GM19463 (cell line): Measurements from ENCODE around the gene IGF2R.
"Not testable (repeated sequence)": the region's sequence is repeated elsewhere in the genome, so short reads cannot be mapped to it uniquely, and the experiment has no call there.

Experiments
- ATAC-seq: cut with Tn5 transposase; IDR thresholded peaks from one replicate; pipeline ENCODE4 v1.9.1; 2021; ENCODE audit warnings: mild to moderate bottlenecking, moderate library complexity; ENCODE audit not compliant: unreplicated experiment

Gene IGF2R

GRCh38 chr6:159951772-159952171, 17.1 kb upstream of the IGF2R start:
- no peak for ATAC-seq

DNA sequence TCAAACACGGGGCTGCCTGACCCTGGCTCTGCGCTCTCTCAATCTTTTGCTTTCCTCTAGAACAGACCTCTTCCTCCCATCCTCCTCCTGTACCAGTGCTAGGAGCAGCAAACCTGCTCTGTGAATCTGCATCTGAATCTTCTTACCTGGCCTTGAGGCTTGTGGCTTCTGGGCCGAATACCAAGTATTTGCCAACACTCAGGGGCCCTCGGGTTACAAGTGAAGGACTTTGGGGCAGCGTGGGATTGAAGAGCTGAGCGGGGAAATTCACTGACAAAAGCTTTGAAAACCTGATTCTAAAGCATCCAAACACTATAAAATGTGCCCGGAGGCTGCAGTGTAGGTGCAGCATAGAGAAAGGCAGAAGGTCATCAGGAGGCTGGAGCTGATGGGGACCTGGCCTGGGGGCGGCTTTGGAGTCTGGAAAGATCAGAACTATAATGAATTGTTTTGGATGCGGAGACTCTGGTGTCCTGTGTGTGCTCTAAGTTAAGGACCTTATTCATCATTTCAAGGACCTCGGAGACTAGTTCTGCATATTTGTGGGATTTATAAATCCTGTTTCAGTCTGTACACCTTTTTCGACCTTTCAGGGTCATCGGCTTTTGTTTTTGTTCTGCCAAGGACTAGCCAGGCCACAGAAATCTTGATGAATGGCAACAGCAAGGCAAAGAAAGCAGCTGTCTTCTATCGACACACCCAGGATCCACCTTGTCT, 16.4 kb upstream of the IGF2R start:
- no peak for ATAC-seq

DNA sequence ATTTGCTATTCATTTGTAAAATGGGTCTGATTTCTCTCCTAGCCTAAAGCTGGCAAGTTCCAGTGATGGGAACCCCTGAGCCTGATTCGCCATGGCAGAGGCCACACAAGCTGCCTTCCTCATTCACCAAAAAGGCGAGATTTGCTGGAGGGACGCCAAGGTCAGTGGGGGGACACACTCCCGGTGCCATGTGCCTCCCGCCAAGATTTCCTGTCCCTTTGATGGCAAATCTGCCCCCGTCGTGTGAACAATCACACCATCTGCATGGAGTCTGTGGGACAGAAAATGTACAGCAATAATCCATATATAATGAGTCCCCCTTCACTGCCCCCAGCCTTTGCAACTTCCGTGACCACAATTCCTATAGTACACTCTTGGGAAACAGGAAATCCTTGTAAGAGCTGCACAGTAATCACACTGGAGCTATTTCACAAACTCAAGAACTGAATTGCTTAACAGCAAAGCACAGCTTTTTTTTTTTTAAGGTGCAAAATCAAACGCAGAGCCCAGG, 15.7 kb upstream of the IGF2R start:
- ATAC-seq = no peak

DNA sequence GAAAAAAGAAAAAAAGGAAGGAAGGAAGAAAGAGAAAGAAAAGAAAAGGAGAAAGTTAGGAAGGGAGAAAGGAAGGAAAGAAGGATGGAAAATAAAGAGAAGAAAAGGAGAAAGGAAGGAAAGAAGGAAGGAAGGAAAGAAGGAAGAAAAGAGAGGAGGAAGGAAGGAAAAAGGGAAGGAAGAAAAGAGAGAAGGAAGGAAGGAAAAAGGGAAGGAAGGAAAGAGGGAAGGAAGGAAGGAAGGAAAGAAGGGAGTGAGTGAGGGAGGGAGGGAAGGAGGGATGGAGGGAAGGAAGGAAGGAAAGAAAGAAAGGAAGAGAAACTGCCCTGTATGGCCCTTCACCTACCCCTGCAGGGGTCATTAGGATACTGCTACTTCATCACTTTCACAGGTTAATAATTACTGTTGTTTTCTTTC, 12.9 kb upstream of the IGF2R start:
- no peak for ATAC-seq

DNA sequence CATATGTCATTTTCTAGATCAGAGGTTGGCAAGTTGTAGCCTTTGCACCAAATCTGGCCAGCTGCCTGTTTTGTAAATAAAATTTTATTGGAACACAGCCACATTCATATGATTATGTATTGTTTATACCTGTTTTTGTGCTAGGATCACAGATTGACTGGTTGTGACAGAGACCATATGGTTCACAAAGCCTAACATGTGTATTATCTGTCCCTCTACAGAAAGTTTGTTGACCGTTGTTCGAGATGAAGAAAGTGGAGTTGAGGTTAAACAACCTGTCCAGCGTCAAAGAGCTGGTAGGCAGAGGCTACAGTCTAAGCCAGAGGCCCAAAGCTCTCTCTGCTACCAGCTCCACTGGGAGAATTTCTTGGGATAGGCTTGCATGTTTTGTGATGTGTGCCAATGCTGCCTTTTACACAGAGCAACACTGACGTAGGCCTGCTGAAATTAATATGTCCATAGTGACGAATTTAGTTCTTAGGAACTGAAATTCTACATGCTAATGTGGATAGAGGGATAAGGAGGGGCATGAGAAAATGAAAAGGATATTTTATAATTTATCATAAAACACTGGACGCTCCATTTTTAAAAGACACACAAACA, 11.7 kb upstream of the IGF2R start:
- ATAC-seq = no peak

DNA sequence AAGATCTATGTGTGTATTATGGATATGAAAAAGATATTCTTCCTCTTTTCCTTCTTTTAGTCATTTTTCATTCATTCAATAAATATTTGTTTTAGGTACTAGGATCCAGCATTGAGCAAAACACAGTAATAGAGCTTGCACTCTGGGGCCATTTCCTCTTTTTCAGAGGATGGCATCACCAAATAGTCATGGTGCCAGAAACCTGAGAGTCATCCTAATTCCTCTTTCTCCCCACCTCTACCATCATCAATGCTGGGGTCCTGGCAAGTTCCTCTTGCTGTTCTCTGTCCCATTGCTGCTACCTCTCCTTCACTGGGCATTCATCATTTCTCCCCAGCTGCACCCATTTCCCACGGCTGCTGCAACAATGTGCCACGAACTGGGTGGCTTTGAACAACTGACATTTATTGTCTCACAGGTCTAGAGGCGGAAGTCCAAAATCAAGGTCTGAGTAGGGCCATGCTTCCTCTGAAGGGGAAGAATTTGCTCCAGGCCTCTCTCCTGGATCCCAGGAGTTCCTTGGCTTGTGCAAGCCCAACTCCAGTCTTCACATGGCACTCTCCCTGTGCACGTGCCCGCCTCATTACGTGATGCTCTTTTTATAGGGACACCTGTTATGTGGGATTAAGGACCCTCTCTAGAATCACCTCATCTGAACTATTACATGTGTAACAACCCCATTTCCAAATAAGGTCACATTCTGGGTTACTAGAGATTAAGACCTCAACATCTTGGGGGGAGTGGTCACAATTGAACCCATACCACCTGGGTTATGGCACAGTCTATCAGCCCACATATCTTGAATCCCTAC, 9.5 kb upstream of the IGF2R start:
- peak; percentile 69 for ATAC-seq

DNA sequence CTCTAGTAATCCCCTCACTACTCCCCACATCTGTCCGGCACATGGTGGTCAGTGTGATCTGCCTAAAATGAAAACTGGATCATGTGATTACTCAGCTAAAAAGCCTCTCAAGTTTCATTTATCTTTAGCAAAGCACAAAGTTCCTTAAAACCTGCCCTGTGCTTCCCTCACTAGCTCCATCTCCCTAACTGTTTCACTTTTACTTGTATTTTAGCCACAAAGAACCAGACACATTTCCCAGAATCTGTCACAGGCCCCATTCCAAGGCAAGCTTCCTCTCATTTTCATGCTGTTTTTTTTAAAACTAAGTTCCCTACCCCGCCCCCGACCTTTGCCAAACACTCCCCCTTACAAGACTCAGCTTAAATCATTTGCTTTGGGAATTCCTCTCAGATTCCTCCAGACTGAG, 8.9 kb upstream of the IGF2R start:
- no peak for ATAC-seq

DNA sequence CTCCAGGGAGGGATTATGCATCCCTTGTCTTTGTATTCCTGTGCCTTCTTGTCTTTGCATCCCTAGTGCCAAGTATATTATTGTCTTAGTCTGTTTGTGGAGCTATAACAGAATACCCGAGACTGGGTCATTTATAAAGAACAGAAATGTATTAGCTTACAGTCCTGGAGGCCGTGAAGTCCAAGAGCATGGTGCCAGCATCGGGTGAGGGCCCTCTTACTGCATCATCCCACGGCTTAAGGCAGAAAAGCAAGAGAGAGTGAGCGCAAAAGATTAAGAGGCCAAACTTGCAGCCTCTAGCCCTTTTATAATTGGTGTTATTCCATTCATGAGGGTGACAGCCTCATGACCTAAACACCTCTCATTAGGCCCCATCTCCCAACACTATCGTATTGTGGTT, 8.4 kb upstream of the IGF2R start:
- ATAC-seq = no peak

- peak; percentile 41 for ATAC-seq
Measured at GRCh38 chr6:159961528-159961927, 7.4 kb upstream of the IGF2R start.

DNA sequence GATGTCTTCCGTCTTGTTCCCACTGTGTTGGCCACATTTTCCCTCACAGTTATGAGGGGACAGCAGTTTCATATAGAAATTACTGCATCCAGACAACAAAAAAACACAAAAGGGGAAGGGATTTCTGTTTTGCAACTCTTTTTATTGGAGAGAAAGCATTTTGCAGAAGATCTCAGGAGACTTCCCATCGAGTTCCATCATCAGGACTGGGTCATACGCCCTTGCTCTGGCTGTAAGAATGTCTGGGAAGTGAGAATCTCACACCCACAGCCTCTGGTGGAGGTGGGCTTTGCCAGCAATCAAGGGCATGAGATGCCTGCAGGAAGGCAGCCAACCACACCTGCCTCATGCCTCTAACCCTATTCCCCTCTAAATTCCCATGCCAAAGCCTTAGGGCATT, 5.8 kb upstream of the IGF2R start:
- no peak for ATAC-seq

- ATAC-seq = no peak
Measured at GRCh38 chr6:159964046-159964445, 4.8 kb upstream of the IGF2R start.

DNA sequence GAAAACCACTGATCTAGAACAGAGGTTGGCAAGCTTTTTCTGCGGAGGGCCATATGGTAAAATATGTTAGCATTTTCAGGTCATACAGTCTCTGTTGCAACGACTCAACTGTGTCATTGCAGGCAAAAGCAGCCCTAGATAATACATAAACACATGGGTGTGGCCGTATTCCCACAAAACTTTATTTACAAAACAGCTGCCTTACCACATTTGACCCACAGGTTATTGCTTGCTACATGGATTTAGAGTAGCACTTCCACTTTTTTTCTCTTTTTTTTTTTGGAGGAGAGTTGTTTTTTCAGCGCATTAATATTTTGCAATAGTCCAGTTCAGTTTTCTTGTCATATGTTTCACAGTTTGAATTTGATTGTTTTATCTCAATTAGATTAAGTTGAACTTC, 2.5 kb upstream of the IGF2R start:
- ATAC-seq = no peak

- no peak for ATAC-seq
Measured at GRCh38 chr6:159966981-159967380, 1.9 kb upstream of the IGF2R start.

- not testable (repeated sequence) for ATAC-seq
Measured at GRCh38 chr6:159967621-159968020, 1.3 kb upstream of the IGF2R start.

GRCh38 chr6:159969204-159969912, 476 bp downstream of the IGF2R start:
- ATAC-seq = peak; percentile 31

DNA sequence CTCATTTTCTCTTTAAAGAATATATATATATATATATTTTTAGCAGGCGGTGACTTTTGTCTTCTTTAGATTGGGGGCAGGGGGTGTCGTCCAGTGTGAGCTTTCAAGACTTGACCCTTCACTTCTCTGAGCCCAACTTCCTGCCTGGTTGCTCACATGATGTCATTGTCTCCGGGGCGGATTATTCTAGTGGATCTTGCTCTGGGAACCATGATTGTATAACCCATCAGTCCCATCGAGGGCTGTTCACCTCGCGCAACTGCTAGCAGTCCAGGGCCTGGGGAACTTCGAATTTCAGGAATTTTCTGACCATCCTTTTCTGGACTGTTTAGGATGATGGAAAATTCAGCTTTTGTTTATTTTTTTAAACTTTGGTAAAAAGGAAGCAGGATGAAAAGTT, 1.0 kb downstream of the IGF2R start:
- ATAC-seq = peak; percentile 23

DNA sequence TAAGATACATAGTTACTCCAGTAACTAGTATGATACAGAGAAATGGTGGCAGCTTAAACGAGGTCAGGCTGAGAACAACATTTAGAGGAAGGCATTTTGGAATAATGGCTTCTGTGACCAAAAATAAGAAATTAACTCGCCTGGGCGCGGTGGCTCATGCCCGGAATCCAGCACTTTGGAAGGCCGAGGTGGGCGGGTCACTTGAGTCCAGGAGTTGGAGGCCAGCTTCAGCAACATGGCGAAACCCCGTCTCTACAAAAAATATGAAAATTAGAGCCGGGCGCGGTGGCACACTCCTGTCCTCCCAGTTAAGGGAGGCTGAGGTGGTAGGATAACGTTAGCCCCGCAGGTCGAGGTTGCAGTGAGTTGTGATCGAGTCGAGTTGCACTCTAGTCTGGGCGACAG, 1.8 kb downstream of the IGF2R start:
- ATAC-seq = no peak

GRCh38 chr6:159971341-159972178, 2.7 kb downstream of the IGF2R start:
- no peak for ATAC-seq

GRCh38 chr6:159972506-159973268, 3.8 kb downstream of the IGF2R start:
- no peak for ATAC-seq
